ENCODE data around the gene KATNBL1.

KATNBL1 gene, protein sequence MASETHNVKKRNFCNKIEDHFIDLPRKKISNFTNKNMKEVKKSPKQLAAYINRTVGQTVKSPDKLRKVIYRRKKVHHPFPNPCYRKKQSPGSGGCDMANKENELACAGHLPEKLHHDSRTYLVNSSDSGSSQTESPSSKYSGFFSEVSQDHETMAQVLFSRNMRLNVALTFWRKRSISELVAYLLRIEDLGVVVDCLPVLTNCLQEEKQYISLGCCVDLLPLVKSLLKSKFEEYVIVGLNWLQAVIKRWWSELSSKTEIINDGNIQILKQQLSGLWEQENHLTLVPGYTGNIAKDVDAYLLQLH

GRCh38 chr15:34209421-34210282 lies at the start of gene KATNBL1:
KATNBL1 (minus strand) TSS chr15:34210096; CDS start chr15:34163676, 46,420 bp downstream.
- peak; percentile 97 for DNase-seq

GRCh38 chr15:34259566-34259965 lies 49.7 kb upstream of the KATNBL1 start:
- DNase-seq, result no peak

GRCh38 chr15:34258151-34258550 lies 48.3 kb upstream of the KATNBL1 start:
- no peak for DNase-seq

DNA sequence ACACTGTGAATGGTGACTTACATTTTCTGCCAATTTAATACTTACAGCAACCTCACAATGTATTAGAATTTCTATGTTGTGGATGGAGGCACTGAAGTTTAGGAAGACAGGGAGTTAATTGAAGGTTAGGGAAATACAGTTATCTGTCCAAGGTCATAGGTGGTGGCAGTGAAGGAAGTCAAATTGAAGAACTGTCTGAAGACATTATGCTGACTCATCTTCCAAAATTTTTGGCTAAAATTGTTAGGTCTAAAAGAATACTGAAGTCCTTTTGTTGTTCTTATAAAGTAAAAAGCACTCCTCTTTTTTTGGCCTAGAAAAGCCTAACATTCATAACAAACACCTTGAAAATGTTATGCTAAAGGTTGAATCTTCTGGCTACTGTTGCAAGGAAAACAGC lies 42.6 kb upstream of the KATNBL1 start:
- DNase-seq, result no peak

- no peak for DNase-seq
Observed at GRCh38 chr15:34248190-34248589, 38.3 kb upstream of the KATNBL1 start.

- no peak for DNase-seq
Observed at GRCh38 chr15:34246276-34246976, 36.5 kb upstream of the KATNBL1 start.

DNA sequence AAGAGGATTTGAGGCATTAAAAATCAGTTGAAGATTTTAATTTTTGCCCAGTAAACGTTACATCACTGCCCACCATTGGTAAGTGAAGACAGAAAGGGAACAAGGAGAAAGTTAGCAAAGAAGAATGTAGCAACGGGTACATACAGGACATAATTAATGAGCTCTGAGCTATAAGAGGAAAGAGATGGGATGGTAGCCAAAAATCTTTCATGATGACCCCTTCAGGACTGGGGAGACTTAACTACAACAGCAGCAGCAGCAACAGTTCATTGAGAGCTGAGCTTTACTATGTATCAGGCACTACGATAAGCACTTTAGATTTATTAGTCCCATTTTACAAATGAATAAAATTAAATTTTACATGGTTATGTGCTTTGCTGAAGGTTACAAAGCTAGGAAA lies 33.3 kb upstream of the KATNBL1 start:
- no peak for DNase-seq

- DNase-seq, result no peak
Observed at GRCh38 chr15:34242331-34242710, 32.4 kb upstream of the KATNBL1 start.

GRCh38 chr15:34241376-34242330 lies 31.8 kb upstream of the KATNBL1 start:
- no peak for DNase-seq

DNA sequence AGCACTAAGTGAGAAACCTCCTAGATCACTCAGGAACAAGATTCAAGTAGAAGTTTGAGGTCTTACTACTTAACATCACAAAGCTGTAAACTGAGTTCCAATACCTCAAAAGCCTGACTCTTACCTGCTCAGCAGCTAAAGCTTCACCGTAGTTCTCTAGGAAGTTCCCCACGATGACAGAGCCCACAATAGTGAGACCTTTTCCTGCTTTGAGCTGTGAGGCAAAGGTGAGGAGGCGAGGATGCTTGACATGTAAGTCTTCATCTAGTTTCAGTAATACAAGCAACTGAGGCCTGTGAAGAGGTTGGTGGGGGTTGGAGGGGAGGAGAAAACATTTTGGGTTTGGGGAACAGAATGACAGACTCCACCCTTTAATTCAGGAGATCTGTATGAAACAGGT lies 30.6 kb upstream of the KATNBL1 start:
- DNase-seq, result no peak

DNA sequence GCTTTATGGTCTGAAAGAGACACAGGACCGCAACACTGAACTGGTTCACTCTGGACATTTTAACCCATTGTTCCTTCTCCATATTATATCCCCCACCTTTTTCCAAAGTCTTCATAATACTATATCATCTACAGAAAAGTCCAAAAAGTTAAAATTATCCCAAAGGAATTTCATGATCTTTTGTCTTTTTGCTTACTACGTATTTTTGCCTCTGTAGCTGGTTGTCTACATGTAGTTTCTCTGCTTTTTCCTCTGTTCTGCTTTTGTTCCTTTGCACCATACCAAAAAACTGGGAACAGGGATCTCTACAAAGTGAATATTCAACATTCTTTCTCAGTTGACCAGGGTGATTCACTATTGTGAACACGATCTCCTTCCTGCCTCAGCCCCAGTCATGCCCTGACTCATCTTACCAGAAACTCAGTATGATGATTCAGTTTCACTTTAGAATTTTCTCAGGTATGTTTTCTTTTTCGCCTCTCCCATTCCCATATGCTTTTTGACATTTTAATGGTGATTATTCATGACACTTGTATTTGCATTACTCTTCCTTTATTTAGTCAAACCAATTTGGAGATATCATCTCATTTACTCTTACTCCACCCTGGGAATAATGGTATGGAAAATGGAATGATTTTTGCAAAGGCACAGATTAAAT lies 29.4 kb upstream of the KATNBL1 start:
- DNase-seq, result no peak

- no peak for DNase-seq
Observed at GRCh38 chr15:34233614-34234013, 23.7 kb upstream of the KATNBL1 start.

DNA sequence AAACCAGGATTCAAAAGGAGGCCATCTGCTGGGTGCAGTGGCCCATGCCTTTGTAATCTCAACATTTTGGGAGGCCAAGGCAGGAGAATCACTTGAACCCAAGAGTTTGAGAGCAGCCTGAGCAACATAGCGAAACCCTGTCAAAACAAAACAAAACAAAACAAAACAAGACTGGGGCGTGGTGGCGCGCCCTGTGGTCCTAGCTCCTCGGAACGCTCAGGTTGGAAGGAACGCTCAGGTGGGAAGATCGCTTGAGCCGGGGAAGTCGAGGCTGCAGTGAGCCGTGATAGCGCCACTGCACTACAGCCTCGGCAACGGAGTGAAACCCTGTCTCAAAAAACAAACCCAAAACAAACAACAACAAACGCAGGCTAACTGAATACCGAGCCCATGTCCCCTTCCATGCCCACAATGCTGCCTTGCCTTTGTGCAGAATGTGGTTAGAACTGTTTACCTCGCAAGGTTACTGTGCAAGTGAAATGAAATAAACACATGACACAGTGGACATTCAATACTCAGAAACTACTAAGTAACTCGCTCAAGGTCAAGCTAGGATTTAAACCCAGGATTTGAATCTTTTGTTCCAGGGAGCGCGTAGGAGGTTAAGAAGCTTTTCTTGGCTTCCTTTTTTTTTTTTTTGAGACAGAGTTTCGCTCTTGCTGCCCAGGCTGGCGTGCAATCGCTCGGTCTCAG lies 14.2 kb upstream of the KATNBL1 start:
- DNase-seq, result no peak

DNA sequence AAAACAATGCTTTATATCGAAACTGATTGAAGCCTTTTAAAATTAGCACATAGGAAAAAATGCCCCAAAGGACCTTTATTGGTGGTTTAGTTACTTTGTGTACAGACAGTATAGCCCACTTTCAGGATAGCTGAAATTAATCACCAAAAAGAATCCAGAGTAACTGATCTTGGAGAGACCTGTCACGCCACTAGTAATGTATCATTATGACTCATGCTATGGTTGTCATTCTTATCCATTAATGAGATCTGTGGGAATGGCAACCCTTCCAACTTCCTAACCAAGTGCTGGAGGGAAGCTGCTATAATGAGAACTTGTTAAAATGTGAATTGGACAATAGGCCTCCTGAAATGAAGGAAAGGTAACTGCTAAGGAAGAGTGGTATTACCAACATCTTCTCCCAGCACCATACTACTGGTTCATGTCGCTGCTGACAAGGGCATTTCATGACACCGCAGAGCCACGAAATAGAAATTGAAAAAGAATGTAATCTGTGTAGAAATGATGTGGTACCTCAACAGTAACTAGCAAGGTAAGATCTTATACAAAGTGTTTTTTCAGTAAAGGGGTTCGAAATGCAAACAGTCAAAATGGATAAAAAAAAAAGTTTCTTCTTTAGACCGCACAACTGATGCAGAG lies 7.8 kb upstream of the KATNBL1 start:
- no peak for DNase-seq

DNA sequence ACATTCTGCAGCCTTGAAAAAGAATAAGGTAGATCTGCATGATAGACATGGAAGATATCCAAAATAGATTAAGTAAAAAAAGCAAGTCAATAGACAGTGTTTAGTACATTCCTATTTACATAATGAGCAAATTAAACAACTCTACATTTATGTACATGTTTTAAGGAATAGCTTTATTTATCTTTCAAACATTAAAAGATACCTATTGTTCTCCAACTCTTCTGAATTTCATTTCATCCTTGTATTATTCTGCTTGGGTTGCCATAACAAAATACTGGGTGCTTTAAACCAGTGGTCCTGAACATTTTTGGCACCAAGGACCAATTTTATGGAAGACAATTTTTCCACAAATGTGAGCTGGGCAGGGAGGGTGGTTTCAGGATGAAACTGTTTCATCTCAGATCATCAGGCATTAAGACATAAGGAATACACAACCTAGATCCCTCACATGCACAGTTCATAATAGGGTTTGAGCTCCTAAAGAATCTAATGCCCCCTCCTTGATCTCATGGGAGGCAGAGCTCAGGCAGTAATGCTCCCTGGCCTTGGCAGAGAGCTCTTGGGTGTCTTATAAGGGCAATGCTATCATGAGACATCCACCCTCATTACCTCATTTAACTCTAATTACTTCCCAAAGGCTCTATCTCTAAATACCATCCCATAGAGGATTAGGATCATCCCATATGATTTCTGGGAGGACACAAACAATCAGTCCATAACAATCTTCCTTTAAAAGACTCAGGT lies 6.8 kb upstream of the KATNBL1 start:
- no peak for DNase-seq

- no peak for DNase-seq
Observed at GRCh38 chr15:34214135-34214534, 4.2 kb upstream of the KATNBL1 start.

- DNase-seq, result no peak
Observed at GRCh38 chr15:34213690-34214089, 3.8 kb upstream of the KATNBL1 start.

- DNase-seq, result no peak
Observed at GRCh38 chr15:34206011-34206410, 3.9 kb downstream of the KATNBL1 start.

GRCh38 chr15:34203936-34204335 lies 6.0 kb downstream of the KATNBL1 start:
- no peak for DNase-seq

- no peak for DNase-seq
Observed at GRCh38 chr15:34203305-34203704, 6.6 kb downstream of the KATNBL1 start.

Measured in right hindlimb (tissue), 1 donor.